GM23248 (cell line): ENCODE results near the gene CPSF4.

Experiments
- EZH2 ChIP-seq: fragments of 200-600 bp; sonication (generic); IDR thresholded peaks from 2 replicates; pipeline ENCODE4 v1.6.1; 2018; ENCODE audit warnings: antibody characterized with exemption, mild to moderate bottlenecking; ENCODE audit not compliant: insufficient read depth, poor library complexity, severe bottlenecking
- EZH2phosphoT487 ChIP-seq: fragments of 200-600 bp; sonication (generic); IDR thresholded peaks from 2 replicates; pipeline ENCODE4 v1.6.1; 2018; ENCODE audit warnings: antibody characterized with exemption, moderate library complexity, mild to moderate bottlenecking, low read depth; ENCODE audit not compliant: insufficient read depth

- no peak for TF ChIP-seq EZH2phosphoT487
- no peak for TF ChIP-seq EZH2
Observed at GRCh38 chr7:99437946-99438572, 684 bp upstream of the CPSF4 start.
